PC-9 (cell line): ENCODE data around the gene SLC15A1. TPM values are rescaled to one million over a fixed set of nuclear protein-coding genes. Genes with fewer than 3 reads are reported as not detected.

Experiments used
- BruUV-seq: library from RNA; stranded (reverse); fragments of 400-500 nt; replicated peaks from 2 replicates; lab custom pipeline; 2021; lab: Mats Ljungman, UMichigan
- CTCF ChIA-PET: fragments of 300-600 bp; sonication (Branson Sonifier 250); formaldehyde crosslinking; loops from one replicate; lab custom pipeline; 2022; ENCODE audit warnings: antibody characterized with exemption; lab: Charles Lee
- POLR2A ChIA-PET: fragments of 300-600 bp; sonication (Branson Sonifier 250); formaldehyde crosslinking; loops from one replicate; lab custom pipeline; 2022; ENCODE audit warnings: antibody characterized with exemption; ENCODE audit not compliant: unreplicated experiment; lab: Charles Lee
- DNase-seq, 2 experiments: peaks; one replicate each; pipeline versions ENCODE4 v3.0.0 to v3.0.0-alpha.2; 2015 to 2022; ENCODE audit warnings: mixed read lengths in 1 of 2
- H2AFZ ChIP-seq: fragments of 200-600 bp; sonication (generic); 2 replicates; pipeline ENCODE4 v1.8.1; 2017; ENCODE audit warnings: antibody characterized with exemption
- H3F3A ChIP-seq: fragments of 200-600 bp; sonication (generic); 2 replicates; pipeline ENCODE4 v1.8.1; 2017; ENCODE audit warnings: antibody characterized with exemption, mild to moderate bottlenecking, low read depth; ENCODE audit not compliant: insufficient read depth
- H3K27ac ChIP-seq: fragments of 200-600 bp; sonication (generic); 2 replicates; pipeline ENCODE4 v1.6.1; 2016; ENCODE audit warnings: mixed run types
- H3K27me3 ChIP-seq: fragments of 200-600 bp; sonication (generic); 2 replicates; pipeline ENCODE4 v1.6.1; 2016; ENCODE audit warnings: low read depth, mixed run types; ENCODE audit not compliant: insufficient read depth
- H3K36me3 ChIP-seq: fragments of 200-600 bp; sonication (generic); 2 replicates; pipeline ENCODE4 v1.6.1; 2016; ENCODE audit warnings: low read depth, mixed run types
- H3K4me1 ChIP-seq: fragments of 200-600 bp; sonication (generic); replicated peaks from 2 replicates; pipeline ENCODE4 v1.6.1; 2016; ENCODE audit warnings: mixed run types; ENCODE audit not compliant: insufficient read depth
- H3K4me2 ChIP-seq: fragments of 200-600 bp; sonication (generic); 2 replicates; pipeline ENCODE4 v1.6.1; 2017; ENCODE audit warnings: mixed run types
- H3K4me3 ChIP-seq: fragments of 200-600 bp; sonication (generic); 2 replicates; pipeline ENCODE4 v1.6.1; 2016; ENCODE audit warnings: mixed run types
- H3K79me2 ChIP-seq: fragments of 200-600 bp; sonication (generic); 2 replicates; pipeline ENCODE4 v1.6.1; 2017; ENCODE audit warnings: low read depth, mixed run types
- H3K9me2 ChIP-seq: fragments of 200-600 bp; sonication (generic); 2 replicates; pipeline ENCODE4 v1.8.1; 2017; ENCODE audit warnings: mild to moderate bottlenecking; ENCODE audit not compliant: insufficient read depth
- H3K9me3 ChIP-seq: fragments of 200-600 bp; sonication (generic); 2 replicates; pipeline ENCODE4 v1.8.1; 2016; ENCODE audit warnings: low read depth; ENCODE audit not compliant: insufficient read depth
- H4K20me1 ChIP-seq: fragments of 200-600 bp; sonication (generic); 2 replicates; pipeline ENCODE4 v1.8.1; 2017; ENCODE audit not compliant: insufficient read depth
- CTCF ChIP-seq: fragments of 200-600 bp; sonication (generic); conservative IDR thresholded peaks from 2 replicates; pipeline ENCODE4 v1.6.1; 2017; ENCODE audit warnings: mixed run types, antibody characterized with exemption, mild to moderate bottlenecking, moderate library complexity
- EZH2 ChIP-seq: fragments of 200-600 bp; sonication (generic); IDR thresholded peaks from 2 replicates; pipeline ENCODE4 v1.8.0; 2017; ENCODE audit warnings: antibody characterized with exemption, low read depth
- intact Hi-C: fragments of 100-400 bp; cut with micrococcal nuclease; formaldehyde crosslinking; loops from one replicate; pipeline ENCODE4 v1.10.0; 2022; ENCODE audit not compliant: unreplicated experiment
- total RNA-seq: library from RNA; stranded (reverse); gene quantifications from 2 replicates; pipeline ENCODE4 v1.2.3, GENCODE V29; 2021

Gene SLC15A1
- total RNA-seq, 1 experiment from 2014 or later, result 0.55 TPM

- Histone ChIP-seq H3K9me2 (no peaks in the 10 kb centered on the region), H3K4me3 (no peak overlapping the region), H4K20me1 (no peaks in the 10 kb centered on the region), H3K27me3 (no peaks in the 10 kb centered on the region), H3K27ac (no peak overlapping the region), H3K9me3 (no peaks in the 10 kb centered on the region), H3K4me1 (no peaks in the 10 kb centered on the region), H3F3A (no peaks in the 10 kb centered on the region), H3K4me2 (no peak overlapping the region), H3K79me2 (no peaks in the 10 kb centered on the region), H2AFZ (no peak overlapping the region), H3K36me3 (no peaks in the 10 kb centered on the region)
- TF ChIP-seq CTCF (no peak), EZH2 (no peak)
- ChIA-PET CTCF (no interaction called here), POLR2A (no interaction called here)
- DNase-seq, result no peak
- intact Hi-C loops, result no loop called here
- no TSS peak for BruUV-seq
These were observed 58.7 kb downstream of the SLC15A1 start for GRCh38 chr13:98693756-98694155.

- DNase-seq, result no peak
- H3K36me3 ChIP-seq, result no peaks in the 10 kb centered on the region
- no peak overlapping the region for H3K4me2 ChIP-seq
- ChIA-PET CTCF (interaction anchor here (0.6 kb wide), 1 partner anchor 18 kb away, joined by 10 read pairs; no protein-coding TSS in a partner anchor), POLR2A (no interaction called here)
- H3K9me3 ChIP-seq, result no peaks in the 10 kb centered on the region
- no TSS peak for BruUV-seq
- no peaks in the 10 kb centered on the region for H3K9me2 ChIP-seq
- TF ChIP-seq CTCF (no peak), EZH2 (no peak)
- no peak overlapping the region for H3K27ac ChIP-seq
- H3K27me3 ChIP-seq, result no peaks in the 10 kb centered on the region
- H2AFZ ChIP-seq, result no peak overlapping the region
- H3F3A ChIP-seq, result no peaks in the 10 kb centered on the region
- no peak overlapping the region for H3K4me3 ChIP-seq
- no peaks in the 10 kb centered on the region for H4K20me1 ChIP-seq
- no peaks in the 10 kb centered on the region for H3K4me1 ChIP-seq
- intact Hi-C loops, result no loop called here
- no peaks in the 10 kb centered on the region for H3K79me2 ChIP-seq
These were observed 61.1 kb downstream of the SLC15A1 start for GRCh38 chr13:98691360-98691759.

- H3K4me3 ChIP-seq, result no peak overlapping the region
- no peaks in the 10 kb centered on the region for H4K20me1 ChIP-seq
- intact Hi-C loops, result no loop called here
- H3K27ac ChIP-seq, result no peak overlapping the region
- ChIA-PET CTCF (no interaction called here), POLR2A (no interaction called here)
- no peaks in the 10 kb centered on the region for H3K4me1 ChIP-seq
- H3K36me3 ChIP-seq, result no peaks in the 10 kb centered on the region
- no peak for DNase-seq
- BruUV-seq, result no TSS peak
- no peak overlapping the region for H2AFZ ChIP-seq
- no peaks in the 10 kb centered on the region for H3F3A ChIP-seq
- H3K79me2 ChIP-seq, result no peaks in the 10 kb centered on the region
- H3K27me3 ChIP-seq, result no peaks in the 10 kb centered on the region
- no peak overlapping the region for H3K4me2 ChIP-seq
- H3K9me2 ChIP-seq, result no peaks in the 10 kb centered on the region
- H3K9me3 ChIP-seq, result no peaks in the 10 kb centered on the region
- TF ChIP-seq EZH2 (no peak), CTCF (no peak)
These were observed 62.0 kb downstream of the SLC15A1 start for GRCh38 chr13:98690348-98691022.
